ENCODE measurements around the gene SELENOS.

SELENOS gene

GRCh38 chr15:101250873-101251829, 26.1 kb downstream of the SELENOS start:
- DNase-seq: peak in 2 of 14 donors; percentile 35 to 59

- DNase-seq: no peak
Measured at GRCh38 chr15:101250341-101250831, 26.9 kb downstream of the SELENOS start.

GRCh38 chr15:101248274-101248673, 29.0 kb downstream of the SELENOS start:
- no peak for DNase-seq

GRCh38 chr15:101246824-101247745, 30.2 kb downstream of the SELENOS start:
- no peak for DNase-seq

- no peak for DNase-seq
Measured at GRCh38 chr15:101246391-101246790, 30.9 kb downstream of the SELENOS start.

- DNase-seq: no peak
Measured at GRCh38 chr15:101244889-101245668, 32.2 kb downstream of the SELENOS start.

GRCh38 chr15:101244036-101244781, 33.1 kb downstream of the SELENOS start:
- no peak for DNase-seq

GRCh38 chr15:101243420-101243819, 33.9 kb downstream of the SELENOS start:
- DNase-seq: no peak

GRCh38 chr15:101242999-101243336, 34.3 kb downstream of the SELENOS start:
- DNase-seq: no peak

- DNase-seq: peak in 1 of 14 donors; percentile 3
Measured at GRCh38 chr15:101242160-101242998, 34.9 kb downstream of the SELENOS start.

- DNase-seq: no peak
Measured at GRCh38 chr15:101240358-101240757, 36.9 kb downstream of the SELENOS start.

GRCh38 chr15:101239724-101240136, 37.6 kb downstream of the SELENOS start:
- DNase-seq: no peak

- DNase-seq: no peak
Measured at GRCh38 chr15:101237251-101237650, 40.0 kb downstream of the SELENOS start.

GRCh38 chr15:101233651-101234280, 43.5 kb downstream of the SELENOS start:
- DNase-seq: no peak

- peak in 1 of 14 donors; percentile 19 for DNase-seq
Measured at GRCh38 chr15:101232677-101233076, 44.6 kb downstream of the SELENOS start.

GRCh38 chr15:101228313-101228712, 49.0 kb downstream of the SELENOS start:
- no peak for DNase-seq

- DNase-seq: no peak
Measured at GRCh38 chr15:101225658-101226057, 51.6 kb downstream of the SELENOS start.
